Tongue (tissue), 2 donors: ENCODE results near the gene TMC8. TPM values are rescaled to one million over a fixed set of nuclear protein-coding genes. Genes with fewer than 3 reads are reported as not detected.

Experiments used
- DNase-seq: peaks from one replicate; pipeline ENCODE4 v3.0.0-alpha.2; 2015
- total RNA-seq: library from RNA; depleted of rRNA; stranded (reverse); fragments of >200 nt; gene quantifications from one replicate; pipeline ENCODE4 v1.2.3, GENCODE V29; 2014

TMC8 gene
- total RNA-seq, 1 donor from 2014 or later: 3.2 TPM

DNA sequence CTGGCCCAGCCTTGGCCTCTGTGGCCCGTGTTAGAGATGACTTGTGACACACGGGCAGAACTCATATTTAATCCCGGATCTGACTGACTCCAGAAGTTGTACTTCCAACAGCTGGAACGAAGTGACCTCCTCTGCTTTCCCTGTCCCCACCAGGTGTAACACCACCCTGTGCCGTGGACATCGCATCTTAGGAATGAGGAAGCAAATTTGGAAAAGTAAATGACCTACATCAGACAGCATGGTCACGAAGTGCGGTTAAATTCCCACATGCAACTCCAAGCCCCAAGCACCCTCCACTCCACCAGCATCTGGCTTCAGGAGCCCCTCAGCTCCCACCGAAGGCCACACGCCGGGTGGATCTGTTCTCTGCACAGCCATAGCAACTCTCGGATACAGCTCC, 53.3 kb downstream of the TMC8 start:
- no peak for DNase-seq

DNA sequence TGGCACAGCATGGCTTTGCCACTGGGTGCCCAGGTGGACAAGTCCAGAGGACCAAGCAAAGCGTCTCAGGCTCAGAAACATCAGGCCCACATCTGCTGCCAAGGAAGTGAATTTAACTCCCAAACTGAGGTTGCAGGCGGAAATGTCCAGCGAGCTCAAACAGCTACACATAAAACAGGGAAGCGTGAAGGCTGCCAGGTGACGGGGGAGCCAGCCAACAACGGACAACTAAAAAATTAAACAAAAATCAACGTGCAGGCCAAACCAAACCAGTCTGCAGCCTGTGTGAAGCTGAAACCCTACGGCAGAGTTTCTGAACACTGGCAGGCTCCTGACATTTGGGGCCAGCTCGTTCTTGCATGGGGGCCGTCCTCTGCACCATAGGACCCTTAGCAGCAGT, 53.8 kb downstream of the TMC8 start:
- DNase-seq: peak; percentile 80

DNA sequence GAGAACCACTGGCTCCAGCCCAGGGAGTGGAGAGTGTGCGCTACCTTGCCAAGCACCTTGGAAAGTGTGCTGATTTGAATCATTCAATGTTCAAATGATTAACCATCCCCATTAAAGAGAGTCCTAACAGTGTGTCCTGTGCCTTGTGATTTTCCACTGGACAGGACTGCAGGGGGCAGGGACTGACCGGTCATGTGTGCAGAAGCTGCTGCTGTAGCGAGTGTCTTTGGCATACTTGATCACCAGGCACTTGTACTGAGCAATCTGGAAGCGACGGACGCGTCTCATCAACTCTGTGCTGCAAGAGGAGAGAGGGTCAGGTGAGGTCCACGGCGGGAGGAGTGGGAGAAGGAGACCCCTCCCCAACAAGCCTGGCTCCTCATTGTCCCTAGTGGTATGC, 54.3 kb downstream of the TMC8 start:
- DNase-seq: no peak

DNA sequence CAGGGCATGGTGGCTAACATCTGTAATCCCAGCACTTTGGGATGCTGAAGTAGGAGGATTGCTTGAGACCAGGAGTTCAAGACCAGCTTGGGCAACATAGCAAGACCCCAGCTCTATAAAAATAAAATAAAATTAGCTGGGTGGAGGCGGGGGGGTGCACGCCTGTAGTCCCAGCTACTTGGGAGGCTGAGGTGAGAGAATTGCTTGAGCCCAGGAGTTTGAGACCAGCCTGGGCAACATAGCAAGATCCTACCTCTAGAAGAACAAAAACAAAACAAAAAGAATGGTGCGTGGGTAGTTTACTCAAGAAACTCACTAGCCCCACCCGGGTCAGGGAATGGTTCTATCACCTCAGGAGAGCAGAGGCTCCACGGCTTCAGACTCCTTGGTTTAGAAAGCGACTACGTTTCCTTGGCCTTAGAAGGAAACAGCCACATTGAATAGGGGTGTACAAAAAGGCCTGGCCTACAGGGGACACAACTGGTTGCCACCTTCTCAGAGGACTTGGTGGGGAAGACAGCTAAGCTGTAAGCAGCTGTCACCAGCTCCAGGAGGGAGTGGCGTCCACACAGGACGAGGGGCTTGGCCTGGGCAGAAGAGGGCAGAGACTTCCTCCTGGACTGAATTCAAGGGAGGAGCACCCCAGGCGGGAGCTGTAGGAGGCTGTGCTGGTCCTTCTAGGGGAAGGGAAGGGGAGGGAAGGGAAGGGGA, 55.6 kb downstream of the TMC8 start:
- DNase-seq: peak; percentile 77

DNA sequence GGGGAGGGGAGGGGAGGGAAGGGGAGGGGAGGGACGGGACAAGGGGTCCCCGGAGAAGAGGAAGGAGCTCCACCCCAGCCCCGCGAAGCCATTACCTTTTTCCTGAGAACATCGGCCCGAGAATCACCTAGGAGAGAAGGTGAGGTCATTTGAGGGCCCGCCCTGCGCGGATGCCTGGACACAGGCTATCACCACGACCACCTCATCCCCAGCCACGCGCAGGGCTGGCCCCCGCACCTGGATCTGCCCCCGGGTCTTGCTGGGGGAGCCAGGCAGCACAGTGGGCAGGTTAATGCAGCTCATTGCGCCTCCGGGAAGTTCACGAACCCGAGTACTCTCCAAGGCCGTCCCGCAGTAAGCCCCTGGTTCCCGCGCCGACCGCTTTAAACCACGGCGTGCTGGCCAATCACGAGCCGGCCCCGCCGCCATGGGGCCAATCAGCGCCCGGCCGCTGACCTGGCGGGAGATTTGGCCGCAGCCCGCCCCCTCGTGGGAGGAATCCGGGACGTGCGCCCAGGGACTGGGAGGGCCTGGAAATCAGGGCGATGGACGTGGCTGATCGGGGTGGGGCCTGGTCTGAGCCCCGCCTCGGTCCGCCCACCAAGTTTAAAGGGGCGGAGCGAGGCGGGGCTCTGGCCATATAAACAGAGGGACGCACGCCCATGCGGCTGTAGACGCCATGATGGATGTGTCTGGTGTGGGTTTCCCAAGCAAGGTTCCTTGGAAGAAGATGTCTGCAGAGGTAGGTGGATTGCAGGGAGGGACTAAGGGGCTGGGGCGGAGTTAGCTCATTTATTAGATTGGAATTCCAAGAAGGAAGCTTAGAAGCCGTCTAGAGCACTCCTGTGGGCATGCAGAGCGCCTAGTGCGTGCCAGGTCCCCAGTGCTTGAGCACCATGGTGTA, 56.4 kb downstream of the TMC8 start, which contains the start of the genes AFMID and TK1:
Gene AFMID, plus strand, starts transcription at position 671 of the 904 bp plus-strand sequence. Its CDS starts 9 bp downstream, at position 680.
Gene TK1, minus strand, starts transcription at position 361 of the 904 bp plus-strand sequence. Its CDS starts 58 bp downstream, at position 303.
- DNase-seq: peak; percentile 98

Other genes with a start within 250 kb of the TMC8 start
- 20.9 TPM for gene TNRC6C, start 172.1 kb upstream of the TMC8 start, total RNA-seq
- gene TMC6, start 2.0 kb upstream of the TMC8 start, total RNA-seq: 16.8 TPM
- 0.51 TPM for gene C17orf99, start 15.6 kb downstream of the TMC8 start, total RNA-seq
- gene SYNGR2, start 37.8 kb downstream of the TMC8 start, total RNA-seq: 59.2 TPM
- 19.5 TPM for gene TK1, start 56.3 kb downstream of the TMC8 start, total RNA-seq
- 16.6 TPM for gene AFMID, start 56.6 kb downstream of the TMC8 start, total RNA-seq
- 20.1 TPM for gene BIRC5, start 83.5 kb downstream of the TMC8 start, total RNA-seq
- gene TMEM235, start 100.9 kb downstream of the TMC8 start, total RNA-seq: not detected
- 29.0 TPM for gene SOCS3, start 229.3 kb downstream of the TMC8 start, total RNA-seq
- 37.7 TPM for gene PGS1, start 247.9 kb downstream of the TMC8 start, total RNA-seq